Heart right ventricle (tissue), 16 donors: Measurements from ENCODE around the gene OASL. TPM values are rescaled to one million over a fixed set of nuclear protein-coding genes. Genes with fewer than 3 reads are reported as not detected.

Experiments
- ATAC-seq, 8 donors: fragments of 200-7000 bp; cut with Tn5 transposase; one replicate each; pipeline ENCODE4 v1.9.1; 2020; ENCODE audit warnings: mild to moderate bottlenecking in 8 of 8, moderate library complexity in 8 of 8, moderate number of reproducible peaks in 1 of 8
- DNase-seq, 2 donors: peaks; one replicate each; pipeline ENCODE4 v3.0.0-alpha.2; 2020
- H3K27ac ChIP-seq, 10 donors: fragments of 200-600 bp; sonication (generic) in 2 of 10; one replicate each; pipeline versions ENCODE4 v1.5.0 to v1.8.0; 2020 to 2022; ENCODE audit warnings: mild to moderate bottlenecking in 3 of 10
- H3K27me3 ChIP-seq, 7 donors: fragments of 200-600 bp; one replicate each; pipeline ENCODE4 v1.8.0; 2021 to 2022; ENCODE audit warnings: mild to moderate bottlenecking in 2 of 7
- H3K36me3 ChIP-seq, 9 donors: fragments of 200-600 bp; sonication (generic) in 1 of 9; one replicate each; pipeline versions ENCODE4 v1.5.0 to v1.8.0; 2020 to 2022; ENCODE audit warnings: mild to moderate bottlenecking in 2 of 9
- H3K4me1 ChIP-seq, 9 donors: fragments of 200-600 bp; sonication (generic) in 1 of 9; one replicate each; pipeline versions ENCODE4 v1.5.0 to v1.8.0; 2020 to 2022; ENCODE audit warnings: mild to moderate bottlenecking in 4 of 9
- H3K4me3 ChIP-seq, 10 donors: fragments of 200-600 bp; sonication (generic) in 2 of 10; one replicate each; pipeline versions ENCODE4 v1.5.0 to v1.8.0; 2020 to 2022; ENCODE audit warnings: mild to moderate bottlenecking in 7 of 10, moderate library complexity in 2 of 10
- H3K9me3 ChIP-seq, 11 donors: fragments of 200-600 bp in 10 of 11; sonication (generic) in 2 of 11; one replicate each; pipeline versions ENCODE4 v1.5.0 to v1.8.0; 2013 to 2022; ENCODE audit warnings: mild to moderate bottlenecking in 2 of 11, control low read depth in 1 of 11, moderate library complexity in 1 of 11
- CTCF ChIP-seq, 9 donors: fragments of 200-600 bp; sonication (generic) in 2 of 9; IDR thresholded peaks; one replicate each; pipeline versions ENCODE4 v1.5.0 to v1.8.0; 2021 to 2022; ENCODE audit warnings: antibody characterized with exemption in 9 of 9, mild to moderate bottlenecking in 5 of 9, moderate library complexity in 1 of 9
- WGBS, 2 donors: extraction: QIAGEN DNeasy Blood & Tissue Kit; methylation state at CpG; one replicate each; pipeline ENCODE4 v1.1.7; 2013; ENCODE audit warnings: inconsistent platforms in 1 of 2; 5-methylcytosine and 5-hydroxymethylcytosine counted together
- intact Hi-C, 10 donors: fragments of 100-400 bp; cut with DNase I; formaldehyde crosslinking; loops; one replicate each; pipeline versions ENCODE4 v1.11.1 to v1.14.2; 2022
- polyA plus RNA-seq, 2 donors: library from polyadenylated mRNA; stranded (reverse); fragments of 200-250 nt; gene quantifications; one replicate each; pipeline ENCODE4 v1.2.3, GENCODE V29; 2013
- total RNA-seq, 10 donors: library from RNA; stranded (reverse); fragmentation: NEBNext Ultra II Directional in 3 of 10; extraction: Animal tissue kit (Norgen Biotek cat#: 25700) in 3 of 10; gene quantifications; one replicate each; pipeline versions ENCODE4 v1.2.1 to v1.2.4, GENCODE V29; 2021 to 2023
- donor health status: Arrhythmogenic right ventricular cardiomyopathy.
- donor health status: ischemic (EF 13 %, LVEDD 7.1; RV severe dilation, severe dysfunction).
- donor health status: healthy with polysubstance abuse.
- donor health status: DM: no; HTN: yes; CAD: no.
- donor health status: DM: no; HTN: no; CAD: no.
- donor health status: ischemic (EF 25% LVEDD 6.9; RV normal size, moderate dysfunction).
- donor health status: ischemic (EF 25% LVEDD 5.7; RV mildly dilated, moderate dysfunction).
- donor health status: healthy.
- donor health status: DM: yes; HTN: yes; CAD: no.
- donor health status: Ischemic cardiomyopathy.
- donor health status: ischemic (EF 35%, LVEDD 5.7; RV mildly dilated, moderate dysfunction).
- donor health status: nonischemic (EF 11% LVEDD 7.7; RV severe dilation, severe dysfunction).
- donor health status: DM: yes; HTN: yes; CAD: no.
- donor health status: PGD.
- donor health status: ischemic (EF 29% LVEDD 5.4; RV normal size, mild dysfunction).
- donor health status: nonischemic (EF 23%, LVEDD 6.1; RV moderate dilation, normal function).

The OASL gene
- total and polyA plus RNA-seq, 12 donors, result 0.19 to 2.5 (median 0.95) TPM

- Histone ChIP-seq H3K4me1 (peaks cover 0 to 19% (median 9%) of the 10 kb centered on the region in 9 donors), H3K9me3 (no peaks in the 10 kb centered on the region), H3K36me3 (no peaks in the 10 kb centered on the region), H3K4me3 (peak overlapping the region in 9 of 10 donors; percentile 10 to 55 (median 41)), H3K27ac (peak overlapping the region; percentile 25 to 93 (median 74)), H3K27me3 (no peaks in the 10 kb centered on the region)
- intact Hi-C loops, result loop anchor here in 8 of 10 donors (1.0 to 5.0 kb wide), 4 partner anchors 36 to 52 kb away; no protein-coding TSS in a partner anchor
- peak; percentile 18 to 57 (median 49) for TF ChIP-seq CTCF (IDR thresholded peaks at IDR 0.05)
- ATAC-seq (peak; percentile 59 to 97 (median 92)), DNase-seq (peak; percentile 20 to 59)
- 42 to 49% methylated on average over 16 of the region's 16 CpGs for WGBS, 2 donors
Measured at GRCh38 chr12:121060149-121061001, 21.3 kb upstream of the OASL start.

- Histone ChIP-seq H3K27ac (peak overlapping the region in 8 of 10 donors; percentile 52 to 93 (median 74)), H3K4me3 (peak overlapping the region in 5 of 10 donors; percentile 38 to 51 (median 43)), H3K27me3 (no peaks in the 10 kb centered on the region), H3K36me3 (no peaks in the 10 kb centered on the region), H3K9me3 (no peaks in the 10 kb centered on the region), H3K4me1 (peaks cover 0 to 19% (median 9%) of the 10 kb centered on the region in 9 donors)
- ATAC-seq, result peak in 3 of 8 donors; percentile 19 to 34 (median 21)
- intact Hi-C loops, result no loop called here
- WGBS, 2 donors, result 77 to 78% methylated on average over 10 of the region's 10 CpGs
- DNase-seq, result no peak
- no peak for TF ChIP-seq CTCF (IDR thresholded peaks at IDR 0.05)
Measured at GRCh38 chr12:121059031-121059898, 20.2 kb upstream of the OASL start.

- ATAC-seq (no peak), DNase-seq (no peak)
- no peaks in the 10 kb centered on the region for H3K36me3 ChIP-seq
- no peak overlapping the region for H3K4me3 ChIP-seq
- no peak for TF ChIP-seq CTCF (IDR thresholded peaks at IDR 0.05)
- H3K27me3 ChIP-seq, result no peaks in the 10 kb centered on the region
- peaks cover 0 to 19% (median 9%) of the 10 kb centered on the region in 9 donors for H3K4me1 ChIP-seq
- H3K27ac ChIP-seq, result no peak overlapping the region
- 65 to 66% methylated on average over 9 of the region's 9 CpGs for WGBS, 2 donors
- H3K9me3 ChIP-seq, result no peaks in the 10 kb centered on the region
- intact Hi-C loops, result no loop called here
Measured at GRCh38 chr12:121057794-121058193, 18.7 kb upstream of the OASL start.

GRCh38 chr12:121053706-121054105, 14.7 kb upstream of the OASL start:
- WGBS, 2 donors, result 91 to 93% methylated on average over 11 of the region's 11 CpGs
- no peak for ATAC-seq
- no peak overlapping the region for H3K27ac ChIP-seq
- intact Hi-C loops, result no loop called here
- peaks cover 0 to 3% (median 0%) of the 10 kb centered on the region in 7 donors for H3K27me3 ChIP-seq
- H3K9me3 ChIP-seq, result no peaks in the 10 kb centered on the region
- H3K36me3 ChIP-seq, result no peaks in the 10 kb centered on the region
- no peak for TF ChIP-seq CTCF (IDR thresholded peaks at IDR 0.05)
- no peak for DNase-seq
- no peak overlapping the region for H3K4me3 ChIP-seq
- H3K4me1 ChIP-seq, result peaks cover 0 to 2% (median 0%) of the 10 kb centered on the region in 9 donors
